Kidney tubule cell (primary cell): ENCODE data around the gene BCL11B.

Experiments
- DNase-seq: peaks from one replicate; pipeline ENCODE4 v3.0.0-alpha.2; 2018; ENCODE audit warnings: low spot score

The BCL11B gene

DNA sequence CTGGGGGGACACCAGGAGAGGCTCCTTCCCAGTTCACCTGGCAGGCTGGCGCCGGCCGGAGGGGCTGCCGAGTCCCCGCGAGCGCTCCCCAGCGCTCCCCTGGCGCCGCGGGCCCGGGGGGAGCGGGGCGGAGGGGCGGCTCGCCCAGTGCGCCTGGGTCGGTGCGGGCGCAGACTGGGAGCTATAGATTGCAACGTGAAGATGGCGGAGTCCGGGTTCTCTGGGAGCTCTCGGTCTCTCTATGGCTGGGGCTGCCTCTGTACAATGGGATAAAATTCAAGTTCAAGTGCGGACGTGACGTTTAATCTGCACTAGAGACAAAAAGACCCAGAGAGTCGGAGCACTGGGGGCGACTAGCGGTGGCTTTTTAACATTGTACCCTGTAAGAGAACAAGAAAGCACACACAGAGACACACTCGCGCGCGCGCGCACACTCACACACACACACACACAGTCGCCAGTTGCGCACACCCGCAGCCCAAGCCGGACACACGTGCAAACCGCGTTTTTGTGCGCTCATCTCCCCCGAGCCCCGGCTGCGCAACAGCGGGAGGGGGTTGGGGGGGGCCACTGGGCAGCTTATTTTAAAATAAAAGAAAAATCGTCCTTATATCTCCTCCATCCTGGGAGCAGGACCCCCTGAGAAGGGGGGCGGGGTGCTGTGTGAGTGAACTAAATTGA lies at the start of gene BCL11B:
BCL11B (minus strand) TSS at position 247 of the 681 bp plus-strand sequence. CDS start 979 bp downstream, outside the sequence.
- peak; percentile 90 for DNase-seq

DNA sequence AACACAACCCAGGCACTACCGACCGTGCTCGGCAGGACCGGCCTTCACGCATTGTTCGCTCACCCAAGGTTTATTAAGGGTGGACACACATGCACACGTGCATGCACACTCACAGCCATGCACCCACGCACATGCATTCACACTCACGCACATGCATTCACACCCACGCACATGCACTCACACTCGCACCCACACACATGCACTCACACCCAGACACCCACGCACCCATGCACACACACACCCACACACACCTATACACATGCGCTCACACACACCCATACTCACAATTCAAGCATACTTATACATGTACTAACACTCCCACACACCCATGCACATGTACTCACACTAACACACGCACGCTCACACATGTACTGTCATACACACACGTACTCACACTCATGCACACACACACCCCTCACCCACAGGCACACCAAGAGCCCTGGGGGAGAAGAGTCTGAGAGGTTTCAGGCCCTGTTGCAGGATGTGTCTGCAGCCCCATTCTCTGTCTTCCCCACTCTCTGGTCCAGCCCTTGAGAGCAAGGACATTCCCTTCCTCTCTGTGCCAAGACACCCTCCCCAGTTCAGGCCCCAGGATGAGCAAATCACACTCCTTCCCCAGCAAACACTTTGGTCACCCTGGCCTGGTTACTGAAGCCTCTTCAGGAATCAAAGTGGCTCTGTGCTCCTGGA lies 49.4 kb upstream of the BCL11B start:
- no peak for DNase-seq

DNA sequence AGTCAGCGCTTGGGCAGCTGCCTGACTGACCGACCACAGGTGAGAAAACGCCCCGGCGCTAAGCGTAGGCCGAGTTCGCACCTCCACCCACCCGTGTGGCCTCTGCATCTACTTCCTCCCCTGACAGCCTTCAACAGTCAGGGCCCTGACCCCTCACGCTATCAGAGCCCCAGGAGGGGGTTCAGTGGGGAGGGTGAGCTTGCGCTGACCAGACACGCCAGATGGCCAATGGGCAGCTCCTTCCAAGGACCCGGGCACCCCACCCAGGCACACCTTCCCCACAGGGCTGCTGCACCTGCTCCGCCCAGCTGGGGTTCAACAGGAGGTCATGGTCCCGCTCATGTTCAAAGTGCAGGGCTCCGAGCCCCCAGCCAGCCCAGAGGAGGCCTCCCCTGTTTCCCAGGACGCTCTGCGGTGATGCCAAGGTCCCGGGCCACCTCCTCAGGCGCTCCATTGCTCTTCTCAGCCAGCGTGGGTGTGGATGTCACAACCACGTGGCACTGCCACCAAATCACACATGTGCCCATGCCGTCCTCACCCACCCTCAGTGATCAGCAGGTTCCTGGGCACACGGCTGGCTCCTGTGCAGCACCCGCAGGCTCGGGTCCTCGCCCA lies 48.7 kb upstream of the BCL11B start:
- no peak for DNase-seq

DNA sequence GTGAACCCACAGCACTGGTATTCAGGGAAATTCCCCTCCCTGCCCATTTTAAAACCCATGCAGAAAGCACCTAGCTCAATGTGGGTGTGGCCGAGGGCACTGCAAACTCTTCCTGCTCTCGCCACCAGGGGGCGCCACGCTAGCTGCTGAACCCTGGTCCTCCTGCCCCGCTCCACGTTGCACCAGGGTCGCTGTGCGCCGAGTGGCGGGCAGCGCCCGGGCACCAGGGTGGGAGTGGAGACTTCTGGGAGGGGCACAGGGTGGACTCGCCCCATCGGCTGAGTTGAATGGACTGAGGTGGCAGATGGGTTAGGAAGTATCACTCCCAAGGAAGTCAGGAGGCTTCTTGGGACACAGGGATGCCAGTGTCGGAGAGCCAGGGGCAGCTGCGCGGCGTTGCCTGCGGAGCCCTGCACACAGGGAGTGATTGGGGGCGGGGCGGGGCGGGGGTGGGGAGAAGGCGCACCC lies 48.1 kb upstream of the BCL11B start:
- peak; percentile 67 for DNase-seq

DNA sequence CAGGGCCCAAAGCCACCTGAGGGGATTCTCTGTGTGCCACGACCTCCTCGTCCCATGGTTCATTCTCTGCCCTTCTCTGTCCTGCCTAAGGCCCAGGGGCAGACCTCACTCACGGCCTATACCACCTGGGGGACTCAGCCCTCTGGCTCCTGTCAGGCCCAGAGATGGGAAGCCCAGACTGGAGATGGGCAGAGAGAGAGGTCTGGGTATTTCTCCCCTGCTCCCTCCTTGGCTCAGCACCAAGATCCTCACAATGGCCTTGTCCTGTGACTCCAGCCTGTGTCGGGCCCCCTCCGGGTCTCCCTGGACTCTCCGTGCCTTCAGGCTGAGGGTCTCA lies 46.9 kb upstream of the BCL11B start:
- DNase-seq = no peak

DNA sequence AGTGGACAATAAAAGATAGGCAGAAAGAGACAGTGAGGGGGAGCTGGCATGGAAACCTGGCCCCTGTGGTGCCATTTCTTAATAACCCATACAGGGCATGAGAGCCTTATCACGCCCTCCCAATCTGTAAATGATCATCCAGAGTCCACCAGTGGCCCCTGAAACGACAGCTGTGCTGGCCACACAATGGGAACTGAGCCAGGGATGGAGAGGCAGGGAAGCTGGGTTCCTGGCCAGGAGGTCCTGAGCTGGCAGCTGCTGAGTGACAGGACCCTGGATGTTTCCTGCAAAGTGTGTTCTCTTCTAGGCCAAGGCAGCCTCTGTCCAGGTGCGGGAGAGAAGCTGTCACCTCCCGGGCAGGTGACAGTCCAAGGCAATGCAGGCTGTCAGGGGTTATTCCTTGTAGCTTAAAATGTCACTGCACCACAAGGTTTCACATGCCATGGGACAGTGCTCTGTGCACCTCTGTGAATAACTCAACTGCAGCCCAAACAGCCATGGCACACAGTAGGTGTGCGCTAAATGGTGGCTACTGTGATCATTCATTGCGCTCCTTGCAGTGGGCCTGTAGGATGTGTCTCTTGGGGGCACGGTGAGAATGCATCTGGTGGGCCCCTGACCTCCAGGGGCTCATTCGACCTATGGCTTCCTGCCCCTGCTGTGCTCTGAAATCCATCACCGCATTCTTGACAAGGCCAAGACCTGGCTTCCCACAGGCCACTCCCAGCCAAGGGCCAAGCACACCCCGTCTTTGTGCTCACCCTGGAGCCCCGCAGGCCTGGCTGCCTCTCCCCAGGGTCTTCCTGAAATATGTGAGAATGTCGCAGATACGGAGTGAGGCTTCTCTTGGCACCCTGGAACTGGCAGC lies 46.3 kb upstream of the BCL11B start:
- DNase-seq = no peak

DNA sequence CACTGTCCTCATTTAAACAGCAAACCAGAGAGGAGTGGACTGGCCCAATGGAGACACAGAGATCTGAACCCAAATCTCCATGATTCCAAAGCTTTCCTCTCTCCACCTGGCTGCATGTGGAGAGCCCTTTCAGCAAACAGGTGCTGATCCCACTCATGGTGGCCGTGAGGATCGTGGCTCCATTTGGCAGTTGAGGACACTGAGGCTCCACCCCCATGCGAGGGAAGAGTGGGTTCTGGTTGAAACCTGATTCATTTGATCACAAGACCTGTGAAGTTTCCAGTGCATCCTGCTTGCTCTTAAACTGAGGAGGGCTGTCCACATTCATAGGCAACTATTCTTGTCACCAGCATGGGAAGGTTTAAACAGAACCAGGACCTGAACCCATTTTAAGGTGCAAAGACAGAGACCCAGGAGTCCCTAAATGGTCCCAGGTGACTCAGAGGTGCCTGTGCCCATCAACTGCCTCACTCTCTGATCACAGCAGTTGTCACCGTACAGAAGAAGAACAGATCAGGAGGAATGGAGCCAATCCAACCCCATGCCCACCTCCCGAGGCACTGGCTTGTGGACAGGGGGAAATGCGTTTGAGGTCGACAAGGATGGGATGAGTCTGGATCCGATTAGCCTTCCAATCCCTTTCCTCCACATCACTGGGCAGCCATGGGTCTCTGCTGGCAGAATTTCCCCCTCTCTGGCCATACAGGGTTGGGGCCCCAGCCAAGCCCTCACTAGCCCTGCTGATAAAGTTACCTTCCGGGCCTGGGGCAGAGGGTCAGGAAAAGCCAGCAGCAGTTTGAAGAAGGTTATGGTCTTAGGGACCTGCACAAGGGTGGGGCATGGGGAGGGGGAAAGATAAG lies 45.5 kb upstream of the BCL11B start:
- DNase-seq = no peak

DNA sequence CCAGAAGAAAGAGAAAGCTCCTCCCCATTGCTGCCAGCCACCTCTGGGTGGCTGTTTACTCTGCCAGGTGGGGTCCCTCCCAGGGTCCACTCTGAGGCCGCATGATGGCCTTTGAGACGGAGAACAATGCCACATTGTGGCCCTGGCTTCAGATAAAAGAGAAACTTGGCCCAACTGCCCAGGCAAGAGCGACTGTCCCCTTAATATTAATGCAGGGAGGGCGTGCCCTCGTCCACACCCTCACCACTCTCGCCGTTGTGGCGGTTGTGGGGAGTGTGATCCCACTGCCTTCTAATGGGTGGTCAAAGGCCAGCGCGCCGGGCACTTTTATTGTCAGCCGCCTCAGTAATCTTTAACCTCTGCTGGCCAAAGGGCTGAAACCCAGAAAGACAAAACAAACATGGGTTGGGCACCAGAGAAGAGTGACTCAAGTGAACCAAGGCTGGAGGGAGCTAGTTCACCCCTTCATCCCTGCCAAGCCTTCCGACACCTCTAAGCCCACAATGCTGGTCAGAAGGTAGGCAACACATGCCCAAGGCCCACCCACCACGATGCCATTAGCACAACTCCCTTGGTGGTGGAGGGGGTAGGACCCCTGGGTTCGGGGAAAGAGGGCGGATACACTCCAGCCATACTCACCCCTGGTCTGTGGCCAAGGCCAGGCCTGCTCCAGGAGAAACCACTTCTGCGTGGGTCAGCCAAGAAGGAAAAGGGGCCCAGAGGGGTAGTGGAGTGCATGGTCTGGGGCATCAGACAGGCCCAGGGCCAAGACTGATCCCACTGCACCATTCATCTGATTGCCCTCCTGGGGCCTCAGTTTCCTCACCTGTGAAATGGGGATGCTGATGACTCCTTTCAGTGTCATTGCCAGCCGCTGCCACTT lies 44.5 kb upstream of the BCL11B start:
- DNase-seq = peak; percentile 6

DNA sequence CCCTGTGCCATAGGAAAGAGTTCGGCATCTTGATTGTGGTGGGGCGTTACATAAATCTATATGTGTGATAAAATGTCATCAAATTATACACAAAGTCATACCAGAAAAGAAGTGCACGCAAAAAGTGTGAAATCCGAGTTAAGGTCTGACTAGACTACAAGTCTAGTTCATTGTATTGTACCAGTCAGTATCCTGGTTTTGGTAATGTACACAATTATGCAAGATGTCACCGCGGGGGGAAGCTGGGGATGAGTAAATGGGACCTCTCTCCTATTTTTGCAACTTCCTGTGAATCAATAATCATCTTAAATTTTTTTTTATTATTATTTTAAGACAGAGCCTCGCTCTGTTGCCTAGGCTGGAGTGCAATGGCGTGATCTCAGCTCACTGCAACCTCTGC lies 43.2 kb upstream of the BCL11B start:
- no peak for DNase-seq

DNA sequence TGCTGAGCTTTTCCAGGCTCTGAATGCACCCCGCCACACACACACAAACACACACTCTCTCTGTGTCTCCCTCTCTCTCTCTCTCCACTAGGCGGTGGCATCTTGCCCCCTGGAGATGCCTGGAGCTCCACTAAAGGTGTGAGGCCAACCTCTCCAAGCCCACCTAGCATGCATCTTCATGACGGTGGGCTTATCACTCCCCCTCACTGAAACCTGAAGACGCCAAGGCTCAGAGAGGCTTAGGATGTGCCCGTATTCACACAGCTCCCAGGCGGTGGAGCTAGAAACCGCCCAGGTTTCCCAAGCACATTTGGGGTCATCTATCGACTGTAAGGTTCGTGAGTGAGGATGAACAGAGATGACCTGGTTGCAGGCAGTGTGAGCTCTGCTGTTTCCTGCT lies 42.6 kb upstream of the BCL11B start:
- DNase-seq = no peak

DNA sequence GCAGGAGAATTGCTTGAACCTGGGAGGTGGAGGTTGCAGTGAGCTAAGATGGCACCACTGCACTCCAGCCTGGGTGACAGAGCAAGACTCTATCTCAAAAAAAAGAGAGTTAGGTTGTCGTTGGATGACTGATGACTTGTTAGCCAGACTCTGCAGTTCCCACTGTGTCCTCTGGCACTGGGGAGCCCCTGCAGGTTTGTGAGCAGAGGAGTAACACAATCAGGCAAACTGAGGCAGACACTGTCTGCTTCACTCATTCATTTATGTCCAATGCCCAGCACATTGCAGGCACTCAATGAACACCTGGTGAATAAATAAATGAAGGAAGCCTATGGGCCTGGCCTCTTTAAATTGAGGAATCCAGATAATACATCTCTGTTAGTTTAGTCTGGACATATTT lies 41.2 kb upstream of the BCL11B start:
- DNase-seq = no peak

DNA sequence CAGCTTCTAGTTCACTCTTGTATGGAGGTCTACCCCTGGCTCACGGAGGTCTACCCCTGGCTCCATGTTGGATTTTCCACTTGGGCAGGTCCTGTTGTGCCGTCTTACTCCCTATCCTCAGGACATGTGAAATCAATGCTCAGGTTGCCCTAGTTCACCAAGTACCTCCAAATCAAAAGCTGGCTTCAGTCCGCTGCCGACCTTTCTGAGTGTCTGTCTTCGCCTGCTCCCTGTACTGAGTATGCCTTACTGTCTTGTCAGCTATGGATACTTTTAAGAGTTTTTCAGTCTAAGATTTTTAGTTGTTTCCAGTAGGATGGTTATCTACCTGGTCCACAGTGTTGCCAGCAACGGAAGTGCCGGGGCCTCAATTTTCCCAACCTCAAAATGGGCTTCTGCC lies 40.1 kb upstream of the BCL11B start:
- no peak for DNase-seq

DNA sequence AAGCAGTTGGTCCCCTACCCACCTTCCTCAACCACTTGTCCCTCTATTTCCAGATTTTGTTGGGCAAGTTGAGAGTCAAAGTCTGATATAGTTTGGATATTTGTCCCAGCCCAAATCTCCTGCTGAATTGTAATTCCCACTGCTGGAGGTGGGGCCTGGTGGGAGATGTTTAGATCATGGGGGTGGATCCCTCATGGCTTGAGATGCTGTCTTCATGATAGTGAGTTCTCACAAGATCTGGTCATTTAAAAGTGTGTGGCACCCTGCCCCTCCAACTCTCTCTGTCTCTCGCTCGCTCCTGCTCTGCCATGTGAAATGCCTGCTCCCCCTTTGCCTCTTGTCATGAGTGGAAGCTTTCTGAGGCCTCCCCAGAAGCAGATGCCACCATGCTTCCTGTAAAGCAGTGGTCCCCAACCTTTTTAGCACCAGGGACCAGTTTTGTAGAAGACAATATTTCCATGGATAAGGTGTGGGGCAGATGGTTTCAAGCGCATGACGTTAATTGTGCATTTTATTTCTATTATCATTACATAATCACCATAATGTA lies 37.3 kb upstream of the BCL11B start:
- DNase-seq = no peak

DNA sequence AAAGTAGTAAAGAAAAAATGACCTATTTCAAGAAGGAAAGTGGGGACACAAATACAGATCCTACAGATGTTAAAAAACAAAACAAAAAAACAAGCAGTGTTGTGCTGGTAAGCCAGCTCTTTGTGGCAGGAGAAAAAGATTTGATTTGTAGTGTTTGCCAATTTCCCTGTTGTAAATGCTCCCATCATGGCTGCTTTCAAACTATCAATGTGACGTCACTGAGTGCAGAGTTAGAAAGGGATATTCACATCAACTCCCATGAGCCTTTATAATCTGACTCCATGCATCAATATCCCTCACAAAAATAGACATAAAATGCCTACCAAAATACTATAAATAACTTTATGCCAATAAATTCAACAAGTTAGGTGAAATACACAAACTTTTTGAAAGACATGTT lies 32.2 kb upstream of the BCL11B start:
- no peak for DNase-seq

DNA sequence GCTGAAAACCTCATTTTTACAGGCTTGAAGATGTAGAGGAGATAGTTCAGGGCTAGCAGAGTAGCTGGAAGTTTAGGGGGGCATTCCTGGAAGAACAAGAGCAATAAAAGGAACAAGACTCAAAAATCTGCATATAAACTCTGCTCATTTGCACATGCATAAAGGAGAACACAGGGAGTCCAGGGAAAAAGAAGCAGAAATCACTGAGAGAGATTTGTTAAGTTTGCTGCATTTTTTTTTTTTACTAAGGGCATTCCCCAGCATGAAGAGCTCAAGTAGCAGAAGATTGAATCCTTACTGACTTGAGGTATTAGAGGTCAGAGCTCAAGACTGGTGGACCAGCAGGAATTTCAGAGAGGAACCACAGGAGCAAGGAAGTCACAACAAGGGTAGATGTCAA lies 28.2 kb upstream of the BCL11B start:
- DNase-seq = no peak

DNA sequence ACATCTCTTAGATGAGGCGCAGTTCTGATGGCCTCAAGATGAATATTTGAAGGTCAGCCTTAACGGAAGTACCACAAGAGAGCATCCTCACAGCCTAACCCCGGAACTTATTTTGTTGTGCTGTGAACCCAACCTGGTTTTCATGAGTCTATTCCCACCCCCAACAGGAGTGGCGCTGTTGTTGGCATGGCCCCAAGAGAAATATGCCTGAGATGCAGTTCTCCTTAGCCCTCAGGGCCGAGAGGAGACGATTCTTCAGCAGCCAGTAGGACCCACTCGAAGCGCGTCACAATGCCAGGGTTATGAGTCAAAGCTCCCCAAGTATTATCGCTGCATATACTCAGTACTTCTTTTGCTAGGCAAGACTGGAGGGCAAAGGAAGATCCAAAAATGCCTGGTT lies 24.5 kb upstream of the BCL11B start:
- DNase-seq = no peak

DNA sequence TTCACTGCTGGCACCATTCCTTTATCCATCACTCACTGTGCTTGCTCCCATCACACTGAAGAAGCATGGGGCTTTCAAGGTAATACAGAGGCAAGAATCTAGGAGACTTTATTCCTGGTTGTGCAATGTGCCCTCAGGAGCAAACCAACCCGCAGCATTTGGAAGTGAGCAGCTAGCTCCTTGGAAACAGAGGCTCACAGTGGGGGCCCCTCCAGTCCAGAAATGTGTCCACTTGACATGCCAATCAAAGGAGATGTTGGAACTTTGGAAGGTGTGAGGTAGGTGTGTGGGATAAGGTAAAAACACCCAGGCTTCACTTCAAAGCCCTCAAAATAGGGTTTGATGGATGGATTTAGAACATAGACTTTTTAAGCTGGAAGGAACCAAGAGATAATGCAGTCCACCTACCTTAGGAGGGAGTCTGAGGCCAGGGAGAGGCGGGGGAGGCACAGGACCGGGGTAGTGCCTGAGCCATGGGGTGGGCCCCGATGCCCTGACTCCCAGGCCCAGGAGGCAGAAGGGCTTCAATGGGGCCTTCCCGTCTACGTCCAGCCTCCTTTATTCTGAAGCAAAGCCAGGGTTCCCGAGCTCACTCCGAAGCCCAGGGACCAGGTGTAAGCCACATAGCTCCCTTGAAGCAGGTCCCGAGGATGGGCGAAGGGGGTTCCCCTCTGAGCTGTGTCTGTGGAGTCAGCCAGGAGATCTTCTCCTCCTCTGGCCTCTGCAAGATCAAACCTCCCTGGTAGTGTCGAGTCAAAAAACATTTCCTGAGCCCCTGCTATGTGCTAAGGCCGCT lies 17.6 kb upstream of the BCL11B start:
- DNase-seq = no peak

DNA sequence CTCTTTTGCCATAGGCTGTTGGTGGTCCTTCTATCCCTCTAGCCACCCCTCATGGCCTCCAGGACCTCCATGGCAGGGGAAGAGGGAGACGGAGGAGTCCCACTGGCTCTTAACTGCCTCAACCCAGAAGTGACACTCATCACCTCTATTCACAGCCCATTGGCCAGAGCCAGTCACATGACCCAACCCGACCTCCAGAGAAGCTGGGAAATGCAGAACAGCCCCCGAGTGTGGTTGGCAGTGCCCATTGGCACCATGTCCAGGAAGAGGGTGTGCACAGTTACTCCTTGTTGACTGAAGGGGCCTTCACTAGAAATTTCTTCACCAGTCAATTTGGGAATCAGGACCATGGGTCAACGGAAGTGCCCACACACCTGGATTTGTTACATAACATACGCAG lies 17.0 kb upstream of the BCL11B start:
- no peak for DNase-seq

DNA sequence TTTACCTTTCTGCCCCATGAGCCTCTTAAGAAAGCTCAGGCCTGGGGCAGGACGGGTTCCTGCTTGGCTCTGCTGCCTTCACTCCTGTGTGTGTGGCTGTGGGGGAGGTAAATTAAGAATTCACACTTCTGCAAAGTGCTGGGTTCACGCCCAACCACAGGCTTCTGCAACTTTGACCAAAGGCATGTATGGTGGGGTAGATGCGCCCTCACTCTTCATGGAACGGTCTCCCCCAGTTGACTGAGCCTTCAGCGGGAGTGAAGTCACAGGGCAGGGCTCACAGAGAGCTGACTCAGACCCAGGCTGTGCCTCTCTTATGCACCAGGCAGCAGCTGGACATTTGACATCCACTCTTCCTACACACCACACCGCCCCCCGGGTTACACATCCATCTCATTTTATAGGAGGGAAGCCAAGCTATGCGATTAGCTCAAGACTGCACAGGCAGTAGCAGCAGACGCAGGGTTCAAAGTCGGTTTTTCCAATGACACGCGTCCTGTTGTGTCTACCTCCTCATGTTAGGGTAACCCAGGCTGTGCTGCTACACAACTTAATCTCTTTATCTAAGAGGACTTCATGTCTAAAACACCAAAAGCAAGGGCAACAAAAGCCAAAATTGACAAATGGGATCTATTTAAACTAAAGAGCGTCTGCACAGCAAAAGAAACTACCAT lies 15.4 kb upstream of the BCL11B start:
- no peak for DNase-seq
